ENCODE results near the gene FOXR1.

FOXR1 gene

DNA sequence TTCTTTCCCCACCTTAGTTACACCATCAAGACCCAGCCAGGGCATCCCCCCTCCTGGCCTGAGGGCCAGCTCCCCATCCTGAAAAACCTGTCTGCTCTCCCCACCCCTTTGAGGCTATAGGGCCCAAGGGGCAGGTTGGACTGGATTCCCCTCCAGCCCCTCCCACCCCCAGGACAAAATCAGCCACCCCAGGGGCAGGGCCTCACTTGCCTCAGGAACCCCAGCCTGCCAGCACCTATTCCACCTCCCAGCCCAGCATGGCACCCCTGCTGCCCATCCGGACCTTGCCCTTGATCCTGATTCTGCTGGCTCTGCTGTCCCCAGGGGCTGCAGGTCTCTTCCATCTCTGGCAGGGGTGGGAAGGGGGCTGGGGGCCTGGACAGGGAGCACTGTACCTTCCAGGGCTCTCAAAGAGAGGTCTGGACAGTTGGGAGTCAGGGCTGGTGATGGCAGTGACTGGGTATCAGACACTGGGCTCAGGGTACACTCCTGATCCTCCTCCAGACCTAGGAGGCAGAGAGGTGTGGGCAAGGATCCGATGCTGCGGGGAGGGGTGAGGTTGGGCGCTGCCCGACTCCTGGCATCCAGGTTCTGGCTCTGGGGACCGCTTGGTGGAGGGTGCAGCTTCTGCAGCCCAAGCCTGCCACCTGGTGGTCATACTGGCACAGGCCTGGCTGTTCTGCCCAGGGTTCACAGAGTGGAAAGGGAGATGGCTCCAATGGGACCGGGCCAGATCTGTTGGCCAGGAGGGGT lies 15.3 kb upstream of the FOXR1 start, which contains the start of gene UPK2:
Gene UPK2 (plus strand): TSS at position 205 of the 753 bp plus-strand sequence. CDS start 53 bp downstream, at position 258.
- DNase-seq (ENCODE audit: low read depth), result peak; percentile 84
- no peak within 1 kb of the TSS for H3K4me3 ChIP-seq (ENCODE audit: low read depth, low read length)
- peak; percentile 97 for TF ChIP-seq CTCF (IDR thresholded peaks at IDR 0.05; ENCODE audit: low read depth, low read length)
- TF ChIP-seq, protein P1, sequence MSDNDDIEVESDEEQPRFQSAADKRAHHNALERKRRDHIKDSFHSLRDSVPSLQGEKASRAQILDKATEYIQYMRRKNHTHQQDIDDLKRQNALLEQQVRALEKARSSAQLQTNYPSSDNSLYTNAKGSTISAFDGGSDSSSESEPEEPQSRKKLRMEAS (IDR thresholded peaks at IDR 0.05; ENCODE audit: low read depth, low read length), result 0 out of 2 replicates have a peak, but pooled peaks have one; percentile 3
- TF ChIP-seq POLR2A (IDR thresholded peaks at IDR 0.05; ENCODE audit: extremely low read depth, insufficient read length), result no peak
- TF ChIP-seq MYC (IDR thresholded peaks at IDR 0.05; ENCODE audit: low read depth, low read length), result peak; percentile 54

DNA sequence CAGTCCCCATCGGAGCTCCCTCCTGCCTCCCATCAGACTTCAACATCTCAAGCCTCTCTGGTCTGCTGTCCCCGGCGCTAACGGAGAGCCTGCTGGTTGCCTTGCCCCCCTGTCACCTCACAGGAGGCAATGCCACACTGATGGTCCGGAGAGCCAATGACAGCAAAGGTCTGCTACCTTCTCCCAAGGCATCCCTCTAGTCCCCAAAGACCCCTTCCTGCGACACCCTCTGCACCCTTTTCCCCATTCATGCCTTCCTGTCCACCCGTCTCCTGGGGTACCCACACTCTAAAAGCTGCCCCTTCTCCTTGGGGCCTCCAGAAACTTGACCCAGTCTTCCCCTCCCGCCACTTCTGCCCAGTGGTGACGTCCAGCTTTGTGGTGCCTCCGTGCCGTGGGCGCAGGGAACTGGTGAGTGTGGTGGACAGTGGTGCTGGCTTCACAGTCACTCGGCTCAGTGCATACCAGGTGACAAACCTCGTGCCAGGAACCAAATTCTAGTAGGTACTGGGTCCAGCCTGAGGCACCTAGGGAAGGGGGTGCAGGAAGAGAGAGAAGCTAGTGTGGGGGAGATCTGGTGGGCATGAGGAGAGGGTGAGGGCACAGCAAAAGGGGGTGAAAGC lies 14.6 kb upstream of the FOXR1 start:
- TF ChIP-seq, protein P1 (IDR thresholded peaks at IDR 0.05; ENCODE audit: low read depth, low read length), result no peak
- no peak for TF ChIP-seq MYC (IDR thresholded peaks at IDR 0.05; ENCODE audit: low read depth, low read length)
- no peak for DNase-seq (ENCODE audit: low read depth)
- H3K4me3 ChIP-seq (ENCODE audit: low read depth, low read length), result no peak overlapping the region

GRCh38 chr11:118957549-118957948 lies 14.0 kb upstream of the FOXR1 start:
- TF ChIP-seq POLR2A (IDR thresholded peaks at IDR 0.05; ENCODE audit: extremely low read depth, insufficient read length) (no peak), CTCF (IDR thresholded peaks at IDR 0.05; ENCODE audit: low read depth, low read length) (no peak), MYC (IDR thresholded peaks at IDR 0.05; ENCODE audit: low read depth, low read length) (no peak)
- TF ChIP-seq, protein P1 (IDR thresholded peaks at IDR 0.05; ENCODE audit: low read depth, low read length), result no peak
- DNase-seq (ENCODE audit: low read depth), result no peak
- no peak overlapping the region for H3K4me3 ChIP-seq (ENCODE audit: low read depth, low read length)

DNA sequence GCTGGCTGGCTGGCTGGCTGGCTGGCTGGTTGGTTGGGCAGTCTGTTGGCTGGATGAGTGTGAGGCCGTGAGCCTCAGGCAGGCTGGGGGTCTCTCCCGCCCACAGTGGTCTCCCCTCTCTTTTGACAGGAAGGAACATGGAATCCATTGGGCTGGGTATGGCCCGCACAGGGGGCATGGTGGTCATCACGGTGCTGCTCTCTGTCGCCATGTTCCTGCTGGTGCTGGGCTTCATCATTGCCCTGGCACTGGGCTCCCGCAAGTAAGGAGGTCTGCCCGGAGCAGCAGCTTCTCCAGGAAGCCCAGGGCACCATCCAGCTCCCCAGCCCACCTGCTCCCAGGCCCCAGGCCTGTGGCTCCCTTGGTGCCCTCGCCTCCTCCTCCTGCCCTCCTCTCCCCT lies 13.6 kb upstream of the FOXR1 start:
- no peak for TF ChIP-seq CTCF (IDR thresholded peaks at IDR 0.05; ENCODE audit: low read depth, low read length)
- no peak for TF ChIP-seq POLR2A (IDR thresholded peaks at IDR 0.05; ENCODE audit: extremely low read depth, insufficient read length)
- TF ChIP-seq MYC (IDR thresholded peaks at IDR 0.05; ENCODE audit: low read depth, low read length), result no peak
- TF ChIP-seq, protein P1 (IDR thresholded peaks at IDR 0.05; ENCODE audit: low read depth, low read length), result no peak
- DNase-seq (ENCODE audit: low read depth), result no peak
- no peak overlapping the region for H3K4me3 ChIP-seq (ENCODE audit: low read depth, low read length)

- DNase-seq (ENCODE audit: low read depth), result no peak
- H3K4me3 ChIP-seq (ENCODE audit: low read depth, low read length), result no peak overlapping the region
- TF ChIP-seq POLR2A (IDR thresholded peaks at IDR 0.05; ENCODE audit: extremely low read depth, insufficient read length), result no peak
- no peak for TF ChIP-seq CTCF (IDR thresholded peaks at IDR 0.05; ENCODE audit: low read depth, low read length)
- TF ChIP-seq, protein P1 (IDR thresholded peaks at IDR 0.05; ENCODE audit: low read depth, low read length), result no peak
- TF ChIP-seq MYC (IDR thresholded peaks at IDR 0.05; ENCODE audit: low read depth, low read length), result no peak
These were observed 13.0 kb upstream of the FOXR1 start for GRCh38 chr11:118958577-118958976.

- no peak for DNase-seq (ENCODE audit: low read depth)
These were observed 10.4 kb upstream of the FOXR1 start for GRCh38 chr11:118961189-118961588.

More at GRCh38 chr11:118961189-118961588, 10.4 kb upstream of the FOXR1 start:
- TF ChIP-seq POLR2A (IDR thresholded peaks at IDR 0.05; ENCODE audit: extremely low read depth, insufficient read length) (no peak), MYC (IDR thresholded peaks at IDR 0.05; ENCODE audit: low read depth, low read length) (no peak), CTCF (IDR thresholded peaks at IDR 0.05; ENCODE audit: low read depth, low read length) (no peak)
- TF ChIP-seq, protein P1 (IDR thresholded peaks at IDR 0.05; ENCODE audit: low read depth, low read length), result no peak
- H3K4me3 ChIP-seq (ENCODE audit: low read depth, low read length), result no peak overlapping the region
